Stimulated activated CD4-positive, alpha-beta T cell treated with anti-CD3 and anti-CD28 coated beads, Interleukin-2, amount 100 ng/mL, for 48 hours (primary cell): ENCODE measurements around the gene KCNC3.
A peak's percentile ranks its signal among the peaks of the same experiment; 100 is the strongest.

ENCODE experiments used
- DNase-seq, 2 donors: peaks; one replicate each; pipeline ENCODE4 v3.0.0-alpha.2; 2020

Gene KCNC3

GRCh38 chr19:50309396-50310125 lies 19.6 kb downstream of the KCNC3 start:
- DNase-seq = no peak

- DNase-seq = no peak
Measured at GRCh38 chr19:50308991-50309390, 20.2 kb downstream of the KCNC3 start.

GRCh38 chr19:50303558-50303957 lies 25.6 kb downstream of the KCNC3 start:
- no peak for DNase-seq

- no peak for DNase-seq
Measured at GRCh38 chr19:50301607-50301971, 27.6 kb downstream of the KCNC3 start.

GRCh38 chr19:50300814-50301606 lies 28.2 kb downstream of the KCNC3 start:
- DNase-seq = peak in 1 of 2 donors; percentile 15

- DNase-seq = no peak
Measured at GRCh38 chr19:50300051-50300450, 29.1 kb downstream of the KCNC3 start.

GRCh38 chr19:50293263-50294004 lies 35.7 kb downstream of the KCNC3 start:
- no peak for DNase-seq

- DNase-seq = no peak
Measured at GRCh38 chr19:50292216-50292827, 36.9 kb downstream of the KCNC3 start.

GRCh38 chr19:50290775-50291174 lies 38.4 kb downstream of the KCNC3 start:
- DNase-seq = no peak

GRCh38 chr19:50290011-50290410 lies 39.2 kb downstream of the KCNC3 start:
- DNase-seq = no peak

- no peak for DNase-seq
Measured at GRCh38 chr19:50288954-50289353, 40.2 kb downstream of the KCNC3 start.

- DNase-seq = no peak
Measured at GRCh38 chr19:50287331-50287730, 41.8 kb downstream of the KCNC3 start.

- no peak for DNase-seq
Measured at GRCh38 chr19:50286443-50286842, 42.7 kb downstream of the KCNC3 start.

- no peak for DNase-seq
Measured at GRCh38 chr19:50285833-50286232, 43.3 kb downstream of the KCNC3 start.

- DNase-seq = no peak
Measured at GRCh38 chr19:50281491-50281890, 47.7 kb downstream of the KCNC3 start.

GRCh38 chr19:50280983-50281382 lies 48.2 kb downstream of the KCNC3 start:
- DNase-seq = no peak

GRCh38 chr19:50280074-50280473 lies 49.1 kb downstream of the KCNC3 start:
- no peak for DNase-seq

- DNase-seq = no peak
Measured at GRCh38 chr19:50277966-50278580, 51.1 kb downstream of the KCNC3 start.

- DNase-seq = no peak
Measured at GRCh38 chr19:50276370-50277063, 52.7 kb downstream of the KCNC3 start.

GRCh38 chr19:50275577-50276368 lies 53.4 kb downstream of the KCNC3 start:
- DNase-seq = no peak

- no peak for DNase-seq
Measured at GRCh38 chr19:50273821-50274220, 55.4 kb downstream of the KCNC3 start.
